GM12875 (cell line): ENCODE measurements around the gene ANKRA2.
A peak's percentile ranks its signal among the peaks of the same experiment; 100 is the strongest.

ENCODE experiments used
- H3K4me3 ChIP-seq: one replicate; pipeline ENCODE4 v1.5.1; 2011; ENCODE audit warnings: low read depth, low read length, control low read depth
- TF ChIP-seq, protein P1 (sequence below): IDR thresholded peaks from 2 replicates; pipeline ENCODE4 v1.5.1; 2011; ENCODE audit warnings: low read depth, mild to moderate bottlenecking, control low read depth, inconsistent platforms, low read length, moderate library complexity, borderline replicate concordance; ENCODE audit not compliant: insufficient read depth

The ANKRA2 gene

DNA sequence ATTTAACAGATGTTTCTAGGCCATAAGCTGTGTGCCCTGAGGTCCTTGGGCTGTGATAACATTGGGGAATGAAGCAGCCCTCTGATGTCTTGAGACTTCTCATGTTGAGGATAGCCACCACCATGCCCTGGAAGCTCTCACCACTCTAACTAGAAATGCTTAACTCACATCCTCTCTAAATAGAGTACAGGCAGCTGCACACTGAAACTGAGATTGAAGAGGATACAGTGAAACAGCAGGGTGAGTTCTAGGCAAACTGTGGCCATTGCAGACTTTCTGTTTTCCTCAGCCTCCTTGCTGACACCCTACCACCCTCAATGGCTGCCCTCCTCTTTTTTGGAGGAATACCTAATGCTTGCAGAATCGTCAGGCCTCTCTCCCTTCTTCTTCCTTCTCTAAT, 22.5 kb upstream of the ANKRA2 start:
- TF ChIP-seq, protein P1, sequence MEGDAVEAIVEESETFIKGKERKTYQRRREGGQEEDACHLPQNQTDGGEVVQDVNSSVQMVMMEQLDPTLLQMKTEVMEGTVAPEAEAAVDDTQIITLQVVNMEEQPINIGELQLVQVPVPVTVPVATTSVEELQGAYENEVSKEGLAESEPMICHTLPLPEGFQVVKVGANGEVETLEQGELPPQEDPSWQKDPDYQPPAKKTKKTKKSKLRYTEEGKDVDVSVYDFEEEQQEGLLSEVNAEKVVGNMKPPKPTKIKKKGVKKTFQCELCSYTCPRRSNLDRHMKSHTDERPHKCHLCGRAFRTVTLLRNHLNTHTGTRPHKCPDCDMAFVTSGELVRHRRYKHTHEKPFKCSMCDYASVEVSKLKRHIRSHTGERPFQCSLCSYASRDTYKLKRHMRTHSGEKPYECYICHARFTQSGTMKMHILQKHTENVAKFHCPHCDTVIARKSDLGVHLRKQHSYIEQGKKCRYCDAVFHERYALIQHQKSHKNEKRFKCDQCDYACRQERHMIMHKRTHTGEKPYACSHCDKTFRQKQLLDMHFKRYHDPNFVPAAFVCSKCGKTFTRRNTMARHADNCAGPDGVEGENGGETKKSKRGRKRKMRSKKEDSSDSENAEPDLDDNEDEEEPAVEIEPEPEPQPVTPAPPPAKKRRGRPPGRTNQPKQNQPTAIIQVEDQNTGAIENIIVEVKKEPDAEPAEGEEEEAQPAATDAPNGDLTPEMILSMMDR = no peak
- H3K4me3 ChIP-seq = no peak overlapping the region

DNA sequence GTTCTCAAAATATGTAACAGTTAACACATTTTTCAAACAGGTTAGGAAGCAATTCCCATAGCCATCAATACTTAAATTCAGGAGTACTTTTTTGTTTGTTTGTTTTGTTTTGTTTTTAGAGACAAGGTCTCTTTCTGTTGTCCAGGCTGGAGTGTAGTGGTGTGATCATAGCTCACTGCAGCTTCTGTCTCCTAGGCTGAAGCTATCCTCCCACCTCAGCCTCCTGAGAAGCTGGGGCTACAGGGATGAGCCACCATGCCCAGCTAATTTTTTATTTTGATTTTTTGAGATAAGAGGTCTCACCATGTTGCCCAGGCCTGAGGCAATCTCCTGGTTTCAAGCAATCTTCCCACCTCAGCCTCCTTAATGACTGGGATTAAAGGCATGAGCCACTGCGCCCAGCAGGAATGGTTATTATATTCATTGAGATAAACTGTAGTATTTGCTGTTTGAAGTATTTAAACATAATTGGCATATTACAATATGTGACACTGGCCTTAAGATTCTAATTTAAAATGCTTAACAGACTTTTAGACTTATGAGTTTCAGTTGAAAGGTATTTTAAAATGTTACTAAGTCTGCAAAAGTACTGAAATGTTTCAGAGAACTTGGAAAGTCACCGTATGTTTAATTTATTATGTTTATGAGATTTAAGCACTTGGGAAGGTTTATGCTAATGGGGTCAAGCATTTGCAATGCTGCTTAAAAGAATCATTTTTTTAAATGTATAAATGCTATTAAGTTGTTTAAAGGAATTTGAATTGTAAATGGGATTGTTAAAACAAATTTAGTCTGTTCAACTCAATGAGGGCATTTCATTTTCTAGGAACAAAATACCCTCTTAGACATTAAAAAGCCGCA, 17.1 kb upstream of the ANKRA2 start:
- TF ChIP-seq, protein P1 = no peak
- no peak overlapping the region for H3K4me3 ChIP-seq

DNA sequence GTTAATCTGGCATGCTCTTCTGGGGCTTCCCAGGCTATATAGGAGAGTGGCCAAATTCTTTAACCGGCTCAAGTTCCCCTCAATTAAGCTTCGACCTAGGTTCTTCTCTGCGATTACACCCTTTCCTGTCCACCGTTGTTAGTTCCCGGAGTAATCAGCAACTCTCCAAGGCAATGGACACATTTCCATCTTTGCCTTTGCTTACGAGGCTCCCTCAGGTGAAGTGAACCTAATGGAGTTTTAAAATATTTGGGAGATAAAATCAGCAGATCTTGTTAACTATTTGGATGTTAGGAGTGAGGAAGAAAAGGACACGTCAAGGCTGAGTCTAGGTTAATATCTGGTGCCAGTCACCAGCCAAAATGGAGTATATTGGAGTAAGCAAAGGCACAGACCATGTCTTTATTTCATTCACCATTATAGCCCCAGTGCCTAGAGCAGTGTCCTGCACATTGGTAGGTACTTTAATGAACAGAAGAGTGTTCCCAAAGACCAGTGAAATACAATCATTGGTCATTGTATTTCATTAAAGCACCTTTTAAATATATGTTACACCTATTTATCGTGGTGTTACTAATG, 619 bp upstream of the ANKRA2 start:
- H3K4me3 ChIP-seq = peak overlapping the region; percentile 78
- TF ChIP-seq, protein P1 = no peak

DNA sequence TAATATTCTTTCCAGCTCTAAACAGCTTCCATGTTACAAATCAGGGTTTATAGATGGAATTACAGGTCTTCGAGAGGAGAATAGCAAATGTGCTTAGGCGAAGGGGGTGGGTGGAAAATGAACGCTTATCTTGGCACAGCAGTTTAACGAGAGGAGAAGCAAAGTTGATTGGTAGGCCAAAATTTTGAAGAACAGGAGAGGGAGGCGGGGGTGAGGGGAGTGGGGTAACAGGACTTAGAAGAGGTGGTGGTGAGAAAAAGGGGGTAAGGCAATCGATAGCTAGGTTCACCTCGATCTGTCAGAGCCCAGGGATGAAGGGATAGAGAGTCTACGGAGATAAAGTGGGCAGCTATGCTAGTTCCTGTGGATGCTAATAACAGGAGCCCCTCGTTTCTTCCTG, 764 bp downstream of the ANKRA2 start:
- TF ChIP-seq, protein P1 = no peak
- peak overlapping the region; percentile 78 for H3K4me3 ChIP-seq

DNA sequence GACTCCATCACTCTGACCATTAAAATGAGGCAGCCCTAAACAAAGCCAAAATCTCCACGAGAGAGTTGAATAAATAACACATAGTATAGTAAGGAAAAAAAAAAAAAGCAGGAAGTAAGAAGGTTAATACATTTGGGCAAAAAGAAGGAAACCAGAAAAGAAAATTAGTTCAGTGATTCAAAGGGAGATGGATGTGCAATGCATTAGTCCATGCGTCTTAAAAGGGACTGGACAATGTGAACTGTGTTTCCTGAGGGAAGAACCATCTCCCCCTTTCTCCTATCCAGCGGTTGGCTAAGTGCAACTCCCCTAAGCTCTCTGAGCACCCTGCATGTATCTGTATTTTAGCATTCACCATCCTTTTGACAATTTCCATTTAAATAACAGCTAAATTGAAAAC, 1.4 kb downstream of the ANKRA2 start:
- peak overlapping the region; percentile 18 for H3K4me3 ChIP-seq
- TF ChIP-seq, protein P1 = no peak

DNA sequence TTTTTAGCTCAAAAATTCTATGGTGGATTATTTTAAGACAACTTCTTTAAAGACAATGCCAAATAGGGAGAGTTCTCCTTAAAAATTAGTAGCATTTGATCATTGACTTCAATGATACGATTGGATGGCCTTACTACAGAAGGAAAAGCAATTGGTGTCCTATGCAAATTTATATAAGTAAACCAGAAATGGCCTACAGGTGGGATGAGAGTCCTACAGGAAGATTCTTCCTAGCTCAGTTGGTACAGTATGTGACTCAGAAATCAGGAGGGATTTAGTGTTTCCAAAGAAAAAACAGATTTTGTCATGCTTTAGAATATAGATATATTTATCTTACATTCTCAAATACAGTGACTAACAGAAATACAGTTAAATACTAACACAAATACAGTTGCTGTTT, 6.5 kb downstream of the ANKRA2 start:
- TF ChIP-seq, protein P1 = no peak
- H3K4me3 ChIP-seq = no peak overlapping the region

DNA sequence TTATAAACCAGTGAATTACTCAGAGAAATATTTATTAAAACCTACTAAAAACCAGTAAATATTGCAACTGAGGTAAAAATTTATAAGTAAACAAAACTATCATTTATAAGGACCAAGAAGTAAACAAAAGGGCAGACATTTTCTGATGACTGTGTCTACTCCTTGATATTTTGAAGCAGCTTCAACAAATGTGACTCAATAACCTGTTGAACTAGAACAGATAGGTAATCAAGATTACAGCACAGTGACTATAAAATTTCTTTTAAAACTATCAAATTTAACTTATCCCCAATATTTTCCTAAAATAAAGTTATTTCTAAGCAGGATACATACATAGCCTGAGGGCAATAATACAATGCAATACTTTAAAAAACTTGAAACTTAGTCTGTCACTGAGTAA, 12.8 kb downstream of the ANKRA2 start:
- TF ChIP-seq, protein P1 = no peak
- H3K4me3 ChIP-seq = no peak overlapping the region
